Measurements from ENCODE around the gene SPPL2B. TPM values are rescaled to one million over a fixed set of nuclear protein-coding genes. Genes with fewer than 3 reads are reported as not detected.
A peak's percentile ranks its signal among the peaks of the same experiment; 100 is the strongest.

SPPL2B gene
- total RNA-seq, 1 donor from 2014 or later, result 142 TPM

GRCh38 chr19:2306971-2307370 is 21.5 kb upstream of the SPPL2B start:
- Mint-ChIP-seq H3K27ac (no peak overlapping the region), H3K27me3 (peaks cover 10% of the 10 kb centered on the region), H3K36me3 (ENCODE audit: low read depth) (no peaks in the 10 kb centered on the region), H3K9me3 (no peaks in the 10 kb centered on the region), H3K4me1 (peaks cover 36% of the 10 kb centered on the region), H3K4me3 (peak overlapping the region; percentile 48)
- DNase-seq, result no peak
- no peak for ATAC-seq (ENCODE audit: low read depth)
- ChIA-PET CTCF (interaction anchor here (1.1 kb wide), 1 partner anchor 32 kb away, joined by 3 read pairs; no protein-coding TSS in a partner anchor), POLR2A (interaction anchor here (0.5 kb wide), 2 partner anchors 14 to 246 kb away, joined by 6 read pairs; no protein-coding TSS in a partner anchor)
- no peak for TF ChIP-seq CTCF (IDR thresholded peaks at IDR 0.05)
- intact Hi-C loops (cut with micrococcal nuclease), result no loop called here

GRCh38 chr19:2307518-2308012 is 20.9 kb upstream of the SPPL2B start:
- POLR2A ChIA-PET, result interaction anchor here (1.2 kb wide), 1 partner anchor 15 kb away, joined by 8 read pairs; no protein-coding TSS in a partner anchor
- H3K4me3 Mint-ChIP-seq, result no peak overlapping the region
- intact Hi-C loops (cut with micrococcal nuclease), result no loop called here
- CTCF ChIA-PET, result interaction anchor here (1.1 kb wide), 1 partner anchor 33 kb away, joined by 3 read pairs; no protein-coding TSS in a partner anchor
- no peaks in the 10 kb centered on the region for H3K9me3 Mint-ChIP-seq
- TF ChIP-seq CTCF (IDR thresholded peaks at IDR 0.05), result no peak
- H3K27me3 Mint-ChIP-seq, result peaks cover 10% of the 10 kb centered on the region
- ATAC-seq (ENCODE audit: low read depth), result no peak
- no peak overlapping the region for H3K27ac Mint-ChIP-seq
- no peaks in the 10 kb centered on the region for H3K36me3 Mint-ChIP-seq (ENCODE audit: low read depth)
- H3K4me1 Mint-ChIP-seq, result peaks cover 30% of the 10 kb centered on the region
- no peak for DNase-seq

GRCh38 chr19:2308114-2308556 is 20.3 kb upstream of the SPPL2B start, which contains the start of gene LINGO3:
Gene LINGO3, minus strand, starts transcription at chr19:2308154. Its CDS starts 16,378 bp downstream, at chr19:2291776.
- Mint-ChIP-seq H3K9me3 (no peaks in the 10 kb centered on the region), H3K4me1 (peaks cover 29% of the 10 kb centered on the region), H3K27ac (peak within 1 kb of the TSS; percentile 41), H3K36me3 (ENCODE audit: low read depth) (no peaks in the 10 kb centered on the region), H3K27me3 (peaks cover 10% of the 10 kb centered on the region), H3K4me3 (peak within 1 kb of the TSS; percentile 59)
- no peak for DNase-seq
- intact Hi-C loops (cut with micrococcal nuclease), result no loop called here
- POLR2A ChIA-PET, result interaction anchor here (0.7 to 1.2 kb wide), 2 partner anchors 14 to 17 kb away, joined by 3 to 8 read pairs; no protein-coding TSS in a partner anchor
- TF ChIP-seq CTCF (IDR thresholded peaks at IDR 0.05), result no peak
- CTCF ChIA-PET, result no interaction called here
- ATAC-seq (ENCODE audit: low read depth), result peak; percentile 48

GRCh38 chr19:2309734-2310362 is 18.6 kb upstream of the SPPL2B start:
- H3K36me3 Mint-ChIP-seq (ENCODE audit: low read depth), result peaks cover under 1% of the 10 kb centered on the region
- ChIA-PET POLR2A (interaction anchor here (0.6 to 1.3 kb wide), 5 partner anchors 12 to 142 kb away, joined by 3 to 4 read pairs (median 3); partner anchors contain the start of genes LSM7 and SPPL2B), CTCF (no interaction called here)
- peaks cover 17% of the 10 kb centered on the region for H3K4me1 Mint-ChIP-seq
- ATAC-seq (ENCODE audit: low read depth) (no peak), DNase-seq (no peak)
- H3K27me3 Mint-ChIP-seq, result peaks cover 10% of the 10 kb centered on the region
- no peak overlapping the region for H3K4me3 Mint-ChIP-seq
- peaks cover under 1% of the 10 kb centered on the region for H3K9me3 Mint-ChIP-seq
- intact Hi-C loops (cut with micrococcal nuclease), result loop anchor here (10.0 kb wide), 1 partner anchor 215 kb away; the partner anchor contains the start of genes IZUMO4 and MOB3A
- no peak overlapping the region for H3K27ac Mint-ChIP-seq
- TF ChIP-seq CTCF (IDR thresholded peaks at IDR 0.05), result no peak

- H3K27me3 Mint-ChIP-seq, result peaks cover 10% of the 10 kb centered on the region
- H3K4me3 Mint-ChIP-seq, result no peak overlapping the region
- H3K27ac Mint-ChIP-seq, result no peak overlapping the region
- TF ChIP-seq CTCF (IDR thresholded peaks at IDR 0.05), result no peak
- DNase-seq (no peak), ATAC-seq (ENCODE audit: low read depth) (no peak)
- intact Hi-C loops (cut with micrococcal nuclease), result loop anchor here (10.0 kb wide), 1 partner anchor 216 kb away; the partner anchor contains the start of genes IZUMO4 and MOB3A
- peaks cover 2% of the 10 kb centered on the region for H3K36me3 Mint-ChIP-seq (ENCODE audit: low read depth)
- ChIA-PET POLR2A (interaction anchor here (0.6 to 1.5 kb wide), 5 partner anchors 9 to 290 kb away, joined by 3 to 8 read pairs (median 5); no protein-coding TSS in a partner anchor), CTCF (no interaction called here)
- H3K4me1 Mint-ChIP-seq, result peaks cover 29% of the 10 kb centered on the region
- peaks cover 4% of the 10 kb centered on the region for H3K9me3 Mint-ChIP-seq
These were observed 17.4 kb upstream of the SPPL2B start for GRCh38 chr19:2311093-2311492.
